A549 (cell line): ENCODE results near the gene ASB7. TPM values are rescaled to one million over a fixed set of nuclear protein-coding genes. Genes with fewer than 3 reads are reported as not detected.

Source experiments
- ATAC-seq, 2 experiments: fragments of 200-7000 bp in 1 of 2; fragments of >200 bp in 1 of 2; cut with Nextera tagmentation in 1 of 2; cut with Tn5 transposase in 1 of 2; 3 replicates each; pipeline versions ENCODE4 v1.8.0 to v1.9.1; 2018 to 2020; ENCODE audit warnings: mild to moderate bottlenecking in 1 of 2, moderate library complexity in 1 of 2
- CTCF ChIA-PET: fragments of 300-600 bp; sonication (Branson Sonifier 250); formaldehyde crosslinking; extraction: SDS; loops from one replicate; lab custom pipeline; 2021; ENCODE audit warnings: antibody characterized with exemption, inconsistent platforms; lab: Yijun Ruan, JAX
- POLR2A ChIA-PET: fragments of 350-600 bp; formaldehyde crosslinking; extraction: SDS; loops from one replicate; lab custom pipeline; 2021; ENCODE audit warnings: antibody characterized with exemption, inconsistent platforms; lab: Yijun Ruan, JAX
- DNase-seq, 2 experiments: peaks; one replicate each; pipeline versions ENCODE4 v3.0.0 to v3.0.0-alpha.2; 2011 to 2016; ENCODE audit warnings: low read depth in 1 of 2, low spot score in 1 of 2
- FAIRE-seq: peaks from 2 replicates; lab custom pipeline; 2011; peaks lifted over from hg19 to GRCh38; lab: Jason Lieb, UNC
- H3K27ac ChIP-seq, 2 experiments: fragments of >200 bp; sonication (Bioruptor Twin); formaldehyde crosslinking; 3 replicates each; pipeline ENCODE4 v1.5.1; 2016 to 2017
- H3K4me1 ChIP-seq: fragments of >200 bp; sonication (Bioruptor Twin); formaldehyde crosslinking; 3 replicates; pipeline ENCODE4 v1.6.1; 2016
- H3K4me2 ChIP-seq: fragments of >200 bp; sonication (Bioruptor Twin); formaldehyde crosslinking; 3 replicates; pipeline ENCODE4 v1.6.1; 2016
- H3K4me3 ChIP-seq: fragments of >200 bp; sonication (Bioruptor Twin); formaldehyde crosslinking; 3 replicates; pipeline ENCODE4 v1.5.1; 2016
- H3K9me3 ChIP-seq: fragments of >200 bp; sonication (Bioruptor Twin); formaldehyde crosslinking; 3 replicates; pipeline ENCODE4 v1.6.1; 2016
- BCL3 ChIP-seq: fragments of >200 bp; sonication (Bioruptor Twin); formaldehyde crosslinking; IDR thresholded peaks from 3 replicates; pipeline ENCODE4 v1.6.1; 2016
- BHLHE40 ChIP-seq: IDR thresholded peaks from 2 replicates; pipeline ENCODE4 v1.6.1; 2012; ENCODE audit warnings: low read depth, low read length, inconsistent platforms
- EP300 ChIP-seq, 2 experiments: fragments of >200 bp; sonication (Bioruptor Twin); formaldehyde crosslinking; IDR thresholded peaks; 2 replicates in 1 of 2; 3 replicates in 1 of 2; pipeline ENCODE4 v1.6.1; 2016 to 2017
- ESRRA ChIP-seq: fragments of 150-350 bp; IDR thresholded peaks from 2 replicates; pipeline ENCODE4 v1.6.1; 2014; ENCODE audit warnings: mild to moderate bottlenecking, low read length, borderline replicate concordance
- JUN ChIP-seq, 2 experiments: fragments of >200 bp; sonication (Bioruptor Twin); formaldehyde crosslinking; IDR thresholded peaks; 2 replicates in 1 of 2; 3 replicates in 1 of 2; pipeline ENCODE4 v1.6.1; 2016 to 2017
- KDM1A ChIP-seq: fragments of 200-600 bp; sonication (generic); IDR thresholded peaks from 2 replicates; pipeline ENCODE4 v1.6.1; 2016; ENCODE audit warnings: low read depth, mild to moderate bottlenecking
- MAFK ChIP-seq: fragments of 450-650 bp; IDR thresholded peaks from 2 replicates; pipeline ENCODE4 v1.6.1; 2014; ENCODE audit not compliant: partially characterized antibody
- MYC ChIP-seq: IDR thresholded peaks from 2 replicates; pipeline ENCODE4 v1.6.1; 2012; ENCODE audit warnings: mild to moderate bottlenecking, inconsistent platforms, low read length, improper control_type of control experiment, borderline replicate concordance
- NFE2L2 ChIP-seq: fragments of 150-350 bp; conservative IDR thresholded peaks from 2 replicates; pipeline ENCODE4 v1.6.1; 2014; ENCODE audit warnings: low read length
- NPAS2 ChIP-seq: fragments of 250-450 bp; sonication (Bioruptor Pico); IDR thresholded peaks from 2 replicates; pipeline ENCODE4 v1.8.0; 2022; ENCODE audit warnings: mild to moderate bottlenecking, moderate library complexity, borderline replicate concordance
- POLR2AphosphoS2 ChIP-seq: conservative IDR thresholded peaks from 2 replicates; pipeline ENCODE4 v1.6.1; 2012; ENCODE audit warnings: low read length, improper control_type of control experiment, inconsistent platforms
- RARB ChIP-seq: fragments of 250-450 bp; sonication (Bioruptor Pico); IDR thresholded peaks from 2 replicates; pipeline ENCODE4 v1.8.0; 2021; ENCODE audit warnings: mild to moderate bottlenecking, moderate library complexity
- REST ChIP-seq: fragments of 200-600 bp; sonication (generic); IDR thresholded peaks from 2 replicates; pipeline ENCODE4 v1.6.1; 2016; ENCODE audit warnings: antibody characterized with exemption, mild to moderate bottlenecking, moderate library complexity
- RFX5 ChIP-seq: fragments of 450-650 bp; IDR thresholded peaks from 2 replicates; pipeline ENCODE4 v1.7.1; 2014; ENCODE audit warnings: antibody characterized with exemption, mild to moderate bottlenecking, moderate library complexity
- RNF2 ChIP-seq: fragments of 200-600 bp; sonication (generic); IDR thresholded peaks from 2 replicates; pipeline ENCODE4 v1.6.1; 2016; ENCODE audit warnings: low read depth, mild to moderate bottlenecking, antibody characterized with exemption, moderate library complexity, borderline replicate concordance
- TFCP2L1 ChIP-seq: fragments of 250-450 bp; sonication (Bioruptor Pico); IDR thresholded peaks from 2 replicates; pipeline ENCODE4 v1.5.0; 2021; ENCODE audit warnings: mild to moderate bottlenecking
- TP53 ChIP-seq: fragments of 250-450 bp; sonication (Bioruptor Pico); IDR thresholded peaks from 2 replicates; pipeline ENCODE4 v1.5.0; 2021; ENCODE audit warnings: mild to moderate bottlenecking, moderate library complexity
- ZC3H11A ChIP-seq: fragments of 450-650 bp; IDR thresholded peaks from 2 replicates; pipeline ENCODE4 v1.6.1; 2014; ENCODE audit warnings: antibody characterized with exemption, mild to moderate bottlenecking
- ZFP36 ChIP-seq: fragments of 450-650 bp; IDR thresholded peaks from 2 replicates; pipeline ENCODE4 v1.6.1; 2014; ENCODE audit warnings: borderline replicate concordance; ENCODE audit not compliant: partially characterized antibody
- ZNF302 ChIP-seq: fragments of 250-450 bp; sonication (Bioruptor Pico); IDR thresholded peaks from 2 replicates; pipeline ENCODE4 v1.9.0; 2021; ENCODE audit warnings: inconsistent platforms, mild to moderate bottlenecking, moderate library complexity
- ZSCAN20 ChIP-seq: fragments of 250-450 bp; sonication (Bioruptor Pico); IDR thresholded peaks from 2 replicates; pipeline ENCODE4 v1.8.0; 2022; ENCODE audit warnings: mild to moderate bottlenecking, moderate library complexity
- WGBS: methylation state at CpG from one replicate; pipeline ENCODE4 v1.1.6; 2017; ENCODE audit errors: missing lambda C conversion rate; 5-methylcytosine and 5-hydroxymethylcytosine counted together
- polyA plus RNA-seq, 4 experiments: library from polyadenylated mRNA; depleted of rRNA in 3 of 4; stranded (reverse); fragments of >200 nt; fragmentation: RNase III in 1 of 4; extraction: RNeasy Plus Mini Kit Qiagen cat#74134 plus additional on column Dnase treatment in 1 of 4; gene quantifications; 2 replicates in 3 of 4; 3 replicates in 1 of 4; pipeline ENCODE4 v1.2.3, GENCODE V29; 2011 to 2017
- TF ChIP-seq, protein P1 (sequence below): fragments of >200 bp; sonication (Bioruptor Twin); formaldehyde crosslinking; IDR thresholded peaks from 2 replicates; pipeline ENCODE4 v1.6.1; 2016
- TF ChIP-seq, protein P2 (sequence below): fragments of 450-650 bp; IDR thresholded peaks from 2 replicates; pipeline ENCODE4 v1.6.1; 2014; ENCODE audit warnings: antibody characterized with exemption

ASB7 gene
- polyA plus RNA-seq, 2 of the 4 experiments (the other 2 are of a cell fraction): 9.2 to 21.6 TPM

- FAIRE-seq: no peak
Measured at GRCh38 chr15:100642213-100642949, 40.0 kb downstream of the ASB7 start.

DNA sequence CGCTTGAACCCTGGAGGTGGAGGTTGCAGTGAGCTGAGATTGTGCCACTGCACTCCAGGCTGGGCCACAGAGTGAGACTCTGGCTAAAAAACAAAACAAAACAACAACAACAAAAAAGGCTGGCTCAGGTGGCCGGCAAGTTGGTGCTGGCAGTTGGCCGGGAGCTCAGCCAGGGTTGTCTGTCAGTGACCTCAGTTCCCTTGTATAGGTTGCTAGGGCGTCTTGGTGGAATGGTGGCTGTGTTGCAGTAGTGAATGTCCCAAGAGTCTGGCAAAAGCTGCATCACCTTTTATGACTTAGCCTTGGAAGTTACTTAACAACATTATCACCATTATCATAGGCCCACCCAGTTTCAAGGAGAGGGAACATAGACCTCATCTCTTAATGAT, 40.6 kb downstream of the ASB7 start:
- ATAC-seq: no peak
- no peak for DNase-seq
- Histone ChIP-seq H3K9me3 (no peaks in the 10 kb centered on the region), H3K4me3 (no peak overlapping the region), H3K4me2 (no peak overlapping the region), H3K4me1 (no peaks in the 10 kb centered on the region), H3K27ac (no peak overlapping the region)
- WGBS: 91% methylated on average over 4 of the region's 4 CpGs
- TF ChIP-seq RARB (CRISPR knock-in tag): no peak
- TF ChIP-seq ESRRA: no peak
- TF ChIP-seq RNF2: no peak
- TF ChIP-seq ZC3H11A: no peak
- no peak for TF ChIP-seq ZSCAN20 (CRISPR knock-in tag)
- CTCF ChIA-PET: interaction anchor here (1.2 kb wide), 1 partner anchor 232 kb away, joined by 3 read pairs; no protein-coding TSS in a partner anchor
- FAIRE-seq: no peak
- POLR2A ChIA-PET: no interaction called here

More at GRCh38 chr15:100642213-100642949, 40.0 kb downstream of the ASB7 start:
- H3K9me3 ChIP-seq: no peaks in the 10 kb centered on the region
- 81% methylated on average over 9 of the region's 9 CpGs for WGBS
- no peak for TF ChIP-seq KDM1A
- no peak for TF ChIP-seq RFX5
- no peak for TF ChIP-seq RNF2
- no peak for TF ChIP-seq ZFP36
- TF ChIP-seq NFE2L2: no peak
- no peak for TF ChIP-seq TFCP2L1 (CRISPR knock-in tag)
- no peak for TF ChIP-seq MAFK
- TF ChIP-seq, all 56 proteins: peak for 0
- H3K4me2 ChIP-seq: no peak overlapping the region
- ChIA-PET POLR2A (no interaction called here), CTCF (interaction anchor here (1.2 to 1.6 kb wide), 4 partner anchors 15 to 275 kb away, joined by 3 to 5 read pairs (median 4); no protein-coding TSS in a partner anchor)
- H3K27ac ChIP-seq: no peak overlapping the region
- ATAC-seq (no peak), DNase-seq (no peak)
- no peak overlapping the region for H3K4me3 ChIP-seq
- H3K4me1 ChIP-seq: no peaks in the 10 kb centered on the region

- DNase-seq (no peak), ATAC-seq (no peak), FAIRE-seq (no peak)
- no peaks in the 10 kb centered on the region for H3K9me3 ChIP-seq
- H3K4me3 ChIP-seq: no peak overlapping the region
- no peak overlapping the region for H3K4me2 ChIP-seq
- TF ChIP-seq NPAS2 (CRISPR knock-in tag): no peak
- no peak for TF ChIP-seq NFE2L2
- TF ChIP-seq TP53: no peak
- TF ChIP-seq ZNF302 (CRISPR knock-in tag): no peak
- no peaks in the 10 kb centered on the region for H3K4me1 ChIP-seq
- CTCF ChIA-PET: interaction anchor here (0.6 to 2.3 kb wide), 3 partner anchors 178 to 363 kb away, joined by 3 to 14 read pairs (median 3); no protein-coding TSS in a partner anchor
- H3K27ac ChIP-seq: no peak overlapping the region
- 92% methylated on average over 5 of the region's 5 CpGs for WGBS
- POLR2A ChIA-PET: no interaction called here
Measured at GRCh38 chr15:100645671-100646070, 43.3 kb downstream of the ASB7 start.

DNA sequence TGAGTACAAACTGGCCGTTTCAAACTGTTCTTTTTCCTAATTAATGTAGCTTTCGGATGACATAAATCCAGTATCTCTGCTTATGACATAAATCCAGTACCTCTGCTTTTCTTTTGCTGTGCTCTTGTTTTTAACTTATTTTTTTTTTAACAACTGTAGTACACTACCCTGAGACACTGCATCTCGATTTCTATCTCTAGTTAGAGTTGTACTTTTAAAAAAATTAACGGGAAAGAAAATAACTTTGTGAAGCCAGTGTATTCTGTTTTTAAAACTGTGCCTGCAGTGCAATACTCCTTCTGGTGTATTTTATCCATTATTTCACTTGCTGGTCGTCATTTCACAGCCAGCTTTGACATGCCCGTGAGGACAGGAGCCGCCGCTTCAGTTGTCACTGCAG, 46.6 kb downstream of the ASB7 start:
- DNase-seq (no peak), ATAC-seq (no peak), FAIRE-seq (no peak)
- Histone ChIP-seq H3K9me3 (no peaks in the 10 kb centered on the region), H3K4me3 (no peak overlapping the region), H3K4me1 (no peaks in the 10 kb centered on the region), H3K27ac (no peak overlapping the region), H3K4me2 (no peak overlapping the region)
- CTCF ChIA-PET: interaction anchor here (1.3 to 1.6 kb wide), 4 partner anchors 224 to 360 kb away, joined by 3 to 4 read pairs (median 4); no protein-coding TSS in a partner anchor
- POLR2A ChIA-PET: no interaction called here
- WGBS: 84% methylated on average over 8 of the region's 8 CpGs
- TF ChIP-seq BCL3 (no peak), ESRRA (no peak), REST (no peak), POLR2AphosphoS2 (no peak), EP300 (IDR thresholded peaks at IDR 0.05) (no peak), ZC3H11A (no peak), RARB (CRISPR knock-in tag) (no peak), BHLHE40 (no peak), JUN (IDR thresholded peaks at IDR 0.05) (no peak), RFX5 (no peak), MYC (no peak), MAFK (no peak), ZNF302 (CRISPR knock-in tag) (no peak)
- TF ChIP-seq, protein P1, sequence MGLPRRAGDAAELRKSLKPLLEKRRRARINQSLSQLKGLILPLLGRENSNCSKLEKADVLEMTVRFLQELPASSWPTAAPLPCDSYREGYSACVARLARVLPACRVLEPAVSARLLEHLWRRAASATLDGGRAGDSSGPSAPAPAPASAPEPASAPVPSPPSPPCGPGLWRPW: no peak
- TF ChIP-seq, protein P2, sequence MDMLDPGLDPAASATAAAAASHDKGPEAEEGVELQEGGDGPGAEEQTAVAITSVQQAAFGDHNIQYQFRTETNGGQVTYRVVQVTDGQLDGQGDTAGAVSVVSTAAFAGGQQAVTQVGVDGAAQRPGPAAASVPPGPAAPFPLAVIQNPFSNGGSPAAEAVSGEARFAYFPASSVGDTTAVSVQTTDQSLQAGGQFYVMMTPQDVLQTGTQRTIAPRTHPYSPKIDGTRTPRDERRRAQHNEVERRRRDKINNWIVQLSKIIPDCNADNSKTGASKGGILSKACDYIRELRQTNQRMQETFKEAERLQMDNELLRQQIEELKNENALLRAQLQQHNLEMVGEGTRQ: no peak
